ENCODE data around the gene ARID1B.

ARID1B gene

GRCh38 chr6:157092736-157093135 is 315.6 kb downstream of the ARID1B start:
- Histone ChIP-seq H3K79me2 (ENCODE audit: low read length) (no peaks in the 10 kb centered on the region), H3K27me3 (replicated peaks; ENCODE audit: insufficient read depth, low read length) (no peaks in the 10 kb centered on the region), H3K36me3 (replicated peaks; ENCODE audit: insufficient read depth, low read length) (no peaks in the 10 kb centered on the region), H3K9me2 (replicated peaks; ENCODE audit: insufficient read depth, low read length) (no peaks in the 10 kb centered on the region), H3K4me2 (ENCODE audit: low read depth, low read length) (no peak overlapping the region), H3K9ac (ENCODE audit: low read length) (no peak overlapping the region), H3K4me3 (ENCODE audit: low read length) (no peak overlapping the region), H3K9me3 (replicated peaks; ENCODE audit: insufficient read depth, low read length) (no peaks in the 10 kb centered on the region), H3F3A (ENCODE audit: insufficient read depth, low read length) (no peaks in the 10 kb centered on the region), H4K20me1 (ENCODE audit: insufficient read depth, low read length) (no peaks in the 10 kb centered on the region), H3K4me1 (ENCODE audit: low read length) (no peaks in the 10 kb centered on the region), H3K27ac (ENCODE audit: low read length) (no peak overlapping the region), H2AFZ (ENCODE audit: low read length) (no peak overlapping the region)
- no peak for TF ChIP-seq EZH2 (optimal IDR thresholded peaks at IDR 0.05; ENCODE audit: low read depth, low read length)
- TF ChIP-seq CTCF (IDR thresholded peaks at IDR 0.05; ENCODE audit: low read length), result no peak
- TF ChIP-seq EZH2phosphoT487 (IDR thresholded peaks at IDR 0.05; ENCODE audit: low read length), result no peak
- no peak for DNase-seq

- TF ChIP-seq CTCF (IDR thresholded peaks at IDR 0.05; ENCODE audit: low read length) (no peak), EZH2 (optimal IDR thresholded peaks at IDR 0.05; ENCODE audit: low read depth, low read length) (no peak), EZH2phosphoT487 (IDR thresholded peaks at IDR 0.05; ENCODE audit: low read length) (no peak)
- H3K27me3 ChIP-seq (replicated peaks; ENCODE audit: insufficient read depth, low read length), result no peaks in the 10 kb centered on the region
- no peaks in the 10 kb centered on the region for H3K79me2 ChIP-seq (ENCODE audit: low read length)
These were observed 316.4 kb downstream of the ARID1B start for GRCh38 chr6:157093536-157093935.

GRCh38 chr6:157094038-157094437 is 316.9 kb downstream of the ARID1B start:
- Histone ChIP-seq H4K20me1 (ENCODE audit: insufficient read depth, low read length) (no peaks in the 10 kb centered on the region), H3K9ac (ENCODE audit: low read length) (no peak overlapping the region), H3K4me2 (ENCODE audit: low read depth, low read length) (no peak overlapping the region), H3K79me2 (ENCODE audit: low read length) (no peaks in the 10 kb centered on the region), H2AFZ (ENCODE audit: low read length) (no peak overlapping the region), H3K9me2 (replicated peaks; ENCODE audit: insufficient read depth, low read length) (no peaks in the 10 kb centered on the region), H3K36me3 (replicated peaks; ENCODE audit: insufficient read depth, low read length) (no peaks in the 10 kb centered on the region), H3K27ac (ENCODE audit: low read length) (no peak overlapping the region), H3K27me3 (replicated peaks; ENCODE audit: insufficient read depth, low read length) (no peaks in the 10 kb centered on the region), H3K4me3 (ENCODE audit: low read length) (no peak overlapping the region), H3K4me1 (ENCODE audit: low read length) (no peaks in the 10 kb centered on the region), H3F3A (ENCODE audit: insufficient read depth, low read length) (no peaks in the 10 kb centered on the region), H3K9me3 (replicated peaks; ENCODE audit: insufficient read depth, low read length) (no peaks in the 10 kb centered on the region)
- TF ChIP-seq EZH2 (optimal IDR thresholded peaks at IDR 0.05; ENCODE audit: low read depth, low read length), result no peak
- TF ChIP-seq CTCF (IDR thresholded peaks at IDR 0.05; ENCODE audit: low read length), result no peak
- no peak for TF ChIP-seq EZH2phosphoT487 (IDR thresholded peaks at IDR 0.05; ENCODE audit: low read length)
- no peak for DNase-seq

More at GRCh38 chr6:157093536-157093935, 316.4 kb downstream of the ARID1B start:
- H3K9ac ChIP-seq (ENCODE audit: low read length), result no peak overlapping the region
- no peaks in the 10 kb centered on the region for H4K20me1 ChIP-seq (ENCODE audit: insufficient read depth, low read length)
- H3K9me2 ChIP-seq (replicated peaks; ENCODE audit: insufficient read depth, low read length), result no peaks in the 10 kb centered on the region
- no peaks in the 10 kb centered on the region for H3F3A ChIP-seq (ENCODE audit: insufficient read depth, low read length)
- H3K4me3 ChIP-seq (ENCODE audit: low read length), result no peak overlapping the region
- H3K9me3 ChIP-seq (replicated peaks; ENCODE audit: insufficient read depth, low read length), result no peaks in the 10 kb centered on the region
- H2AFZ ChIP-seq (ENCODE audit: low read length), result no peak overlapping the region
- H3K4me2 ChIP-seq (ENCODE audit: low read depth, low read length), result no peak overlapping the region
- no peaks in the 10 kb centered on the region for H3K36me3 ChIP-seq (replicated peaks; ENCODE audit: insufficient read depth, low read length)
- no peak for DNase-seq
- H3K27ac ChIP-seq (ENCODE audit: low read length), result no peak overlapping the region
- no peaks in the 10 kb centered on the region for H3K4me1 ChIP-seq (ENCODE audit: low read length)

Data from MM.1S (cell line).